Upper lobe of left lung (tissue), 4 donors: Measurements from ENCODE around the gene RIPOR1.

Source experiments
- CTCF ChIP-seq, 6 experiments: fragments of 450-650 bp in 4 of 6; fragments of 200-600 bp in 2 of 6; sonication (generic) in 2 of 6; IDR thresholded peaks; one replicate each; pipeline ENCODE4 v1.5.1; 2016 to 2019; ENCODE audit warnings: antibody characterized with exemption in 6 of 6
- POLR2A ChIP-seq, 4 donors: fragments of 450-650 bp; IDR thresholded peaks; one replicate each; pipeline ENCODE4 v1.5.1; 2016 to 2017; ENCODE audit warnings: antibody characterized with exemption in 4 of 4, mild to moderate bottlenecking in 2 of 4

- TF ChIP-seq POLR2A (IDR thresholded peaks at IDR 0.05) = no peak
- TF ChIP-seq CTCF (IDR thresholded peaks at IDR 0.05) = no peak
Observed at GRCh38 chr16:67561501-67561823, 32.8 kb downstream of the RIPOR1 start.
